ENCODE data around the gene PEX26.
"Not testable (repeated sequence)": the region's sequence is repeated elsewhere in the genome, so short reads cannot be mapped to it uniquely, and the experiment has no call there.

PEX26 gene

GRCh38 chr22:18121954-18122554, 44.3 kb downstream of the PEX26 start:
- no peak for DNase-seq

DNA sequence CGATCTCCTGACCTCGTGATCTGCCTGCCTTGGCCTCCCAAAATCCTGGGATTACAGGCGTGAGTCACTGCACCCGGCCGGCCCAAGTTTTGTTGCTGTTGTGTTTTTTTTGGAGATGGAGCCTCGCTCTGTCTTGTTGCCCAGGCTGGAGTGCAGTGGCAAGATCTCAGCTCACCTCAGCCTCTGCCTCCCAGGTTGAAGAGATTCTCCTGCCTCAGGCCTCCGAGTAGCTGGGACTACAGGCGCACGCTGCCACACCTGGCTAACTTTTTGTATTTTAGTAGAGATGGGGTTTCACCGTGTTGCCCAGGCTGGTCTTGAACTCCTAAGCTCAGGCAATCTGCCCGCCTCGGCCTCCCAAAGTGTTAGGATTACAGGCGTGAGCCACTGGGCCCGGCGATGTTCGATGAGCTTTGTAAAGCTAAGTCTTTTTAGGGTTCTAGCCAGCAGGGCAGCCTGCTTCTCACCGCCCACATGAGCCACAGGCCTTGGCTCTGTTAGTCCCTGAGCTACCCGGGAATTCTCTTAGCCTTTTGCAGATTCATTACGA, 45.8 kb downstream of the PEX26 start:
- DNase-seq = not testable (repeated sequence)

GRCh38 chr22:18126606-18127005, 48.8 kb downstream of the PEX26 start:
- DNase-seq = no peak

GRCh38 chr22:18130018-18130417, 52.2 kb downstream of the PEX26 start:
- DNase-seq = no peak

- DNase-seq = no peak
Measured at GRCh38 chr22:18130699-18131429, 53.1 kb downstream of the PEX26 start.

DNA sequence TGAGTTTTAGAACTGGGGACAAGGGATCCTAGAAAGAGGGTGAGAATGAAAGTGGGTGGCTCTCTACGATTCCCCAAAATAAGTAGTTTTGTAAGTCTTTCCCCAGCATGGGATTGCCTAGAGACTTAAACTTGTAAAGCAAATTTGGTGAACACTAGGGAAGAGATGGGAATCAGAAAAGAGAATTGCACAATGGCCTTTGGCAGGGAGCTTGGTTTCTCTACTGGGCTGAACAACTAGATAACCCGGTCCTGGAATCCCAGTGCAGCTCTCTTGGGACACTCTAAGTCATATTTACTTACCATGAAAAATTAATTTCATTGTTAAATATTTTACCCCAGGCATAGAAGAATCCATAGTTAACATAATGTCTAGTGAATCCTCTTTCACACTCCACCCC, 55.7 kb downstream of the PEX26 start:
- DNase-seq = no peak

- DNase-seq = no peak
Measured at GRCh38 chr22:18136563-18137320, 59.0 kb downstream of the PEX26 start.

DNA sequence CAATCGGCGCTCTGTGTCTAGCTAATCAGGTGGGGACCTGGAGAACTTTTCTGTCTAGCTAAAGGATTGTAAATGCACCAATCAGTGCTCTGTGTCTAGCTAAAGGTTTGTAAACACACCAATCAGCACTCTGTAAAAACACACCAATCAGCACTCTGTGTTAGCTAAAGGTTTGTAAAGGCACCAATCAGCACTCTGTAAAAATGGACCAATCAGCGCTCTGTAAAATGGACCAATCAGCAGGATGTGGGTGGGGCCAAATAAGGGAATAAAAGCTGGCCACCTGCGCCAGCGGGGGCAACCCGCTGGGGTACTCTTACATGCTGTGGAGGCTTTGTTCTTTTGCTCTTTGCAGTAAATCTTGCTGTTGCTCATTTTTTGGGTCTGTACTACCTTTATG, 63.2 kb downstream of the PEX26 start:
- DNase-seq = not testable (repeated sequence)

- DNase-seq = no peak
Measured at GRCh38 chr22:18144105-18144504, 66.3 kb downstream of the PEX26 start.

- DNase-seq = no peak
Measured at GRCh38 chr22:18145676-18146388, 68.0 kb downstream of the PEX26 start.

GRCh38 chr22:18146389-18146753, 68.6 kb downstream of the PEX26 start:
- DNase-seq = no peak

GRCh38 chr22:18147791-18148190, 70.0 kb downstream of the PEX26 start:
- no peak for DNase-seq

DNA sequence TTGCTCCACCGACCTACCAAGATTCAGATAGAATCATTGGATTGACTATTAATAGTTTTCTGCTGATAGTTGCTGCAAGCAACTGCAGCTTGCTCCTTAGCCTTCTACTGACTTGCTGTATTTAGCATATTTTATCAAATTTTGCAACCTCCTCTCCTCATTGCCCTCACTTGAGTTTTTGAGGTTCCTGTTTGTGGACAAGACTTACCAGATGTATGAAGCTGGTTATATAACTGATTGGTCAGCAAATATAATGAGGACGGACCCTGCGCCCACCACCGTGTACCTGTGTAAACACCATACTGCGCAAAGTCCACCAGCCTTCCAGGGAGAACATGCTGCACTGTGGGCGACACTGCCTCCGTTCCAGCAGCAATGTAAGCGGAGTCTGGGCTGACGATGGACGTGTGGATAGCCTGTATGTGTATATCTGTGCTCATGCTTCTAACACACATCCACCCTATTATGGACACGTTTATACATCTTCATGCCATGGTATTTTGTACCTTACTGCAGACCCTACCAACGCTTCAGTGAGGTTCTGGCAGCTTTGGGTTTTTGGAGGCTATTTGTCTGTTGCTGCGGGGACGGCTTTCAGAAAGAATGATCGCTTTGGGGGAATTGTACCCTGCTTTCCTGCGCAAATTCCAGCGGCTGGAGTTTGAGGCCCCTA, 70.6 kb downstream of the PEX26 start:
- DNase-seq = no peak

GRCh38 chr22:18152519-18152918, 74.7 kb downstream of the PEX26 start:
- no peak for DNase-seq

- DNase-seq = no peak
Measured at GRCh38 chr22:18154821-18155390, 77.1 kb downstream of the PEX26 start.

All from NCI-H1048 (cell line).